ENCODE results near the gene ZNF486.
"Not testable (repeated sequence)": the region's sequence is repeated elsewhere in the genome, so short reads cannot be mapped to it uniquely, and the experiment has no call there.

Gene ZNF486

GRCh38 chr19:20167020-20167644, at the start of gene ZNF486:
Gene ZNF486, plus strand, starts transcription at chr19:20167214. Its CDS starts 117 bp downstream, at chr19:20167331.
- DNase-seq (ENCODE audit: low read depth), result peak; percentile 96

DNA sequence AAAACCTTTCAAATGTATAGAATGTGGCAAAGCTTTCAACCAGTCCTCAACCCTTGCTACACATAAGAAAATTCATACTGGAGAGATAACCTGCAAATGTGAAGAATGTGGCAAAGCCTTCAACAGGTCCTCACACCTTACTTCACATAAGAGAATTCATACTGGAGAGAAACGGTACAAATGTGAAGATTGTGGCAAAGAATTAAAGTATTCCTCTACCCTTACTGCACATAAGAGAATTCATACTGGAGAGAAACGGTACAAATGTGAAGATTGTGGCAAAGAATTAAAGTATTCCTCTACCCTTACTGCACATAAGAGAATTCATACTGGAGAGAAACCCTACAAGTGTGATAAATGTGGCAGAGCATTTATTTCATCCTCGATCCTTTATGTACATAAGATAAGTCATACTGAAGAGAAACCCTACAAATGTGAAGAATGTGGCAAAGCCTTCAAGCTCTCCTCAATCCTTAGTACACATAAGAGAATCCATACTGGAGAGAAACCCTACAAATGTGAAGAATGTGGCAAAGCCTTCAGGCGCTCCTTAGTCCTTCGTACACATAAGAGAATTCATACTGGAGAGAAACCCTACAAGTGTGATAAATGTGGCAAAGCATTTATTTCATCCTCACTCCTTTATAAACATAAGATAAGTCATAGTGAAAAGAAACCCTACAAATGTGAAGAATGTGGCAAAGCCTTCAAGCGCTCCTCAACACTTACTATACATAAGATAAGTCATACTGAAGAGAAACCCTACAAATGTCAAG, 48.8 kb upstream of the ZNF486 start:
- DNase-seq (ENCODE audit: low read depth), result not testable (repeated sequence)

GRCh38 chr19:20124879-20125278, 42.1 kb upstream of the ZNF486 start:
- no peak for DNase-seq (ENCODE audit: low read depth)

GRCh38 chr19:20132933-20133332, 34.1 kb upstream of the ZNF486 start:
- DNase-seq (ENCODE audit: low read depth), result not testable (repeated sequence)

DNA sequence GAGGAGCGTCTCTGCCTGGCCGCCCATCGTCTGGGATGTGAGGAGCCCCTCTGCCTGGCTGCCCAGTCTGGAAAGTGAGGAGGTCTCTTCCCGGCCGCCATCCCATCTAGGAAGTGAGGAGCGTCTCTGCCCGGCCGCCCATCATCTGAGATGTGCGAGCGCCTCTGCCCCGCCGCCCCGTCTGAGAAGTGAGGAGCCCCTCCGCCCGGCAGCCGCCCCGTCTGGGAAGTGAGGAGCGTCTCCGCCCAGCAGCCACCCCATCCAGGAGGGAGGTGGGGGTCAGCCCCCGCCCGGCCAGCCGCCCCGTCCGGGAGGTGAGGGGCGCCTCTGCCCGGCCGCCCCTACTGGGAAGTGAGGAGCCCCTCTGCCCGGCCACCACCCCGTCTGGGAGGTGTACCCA, 29.3 kb upstream of the ZNF486 start:
- not testable (repeated sequence) for DNase-seq (ENCODE audit: low read depth)

DNA sequence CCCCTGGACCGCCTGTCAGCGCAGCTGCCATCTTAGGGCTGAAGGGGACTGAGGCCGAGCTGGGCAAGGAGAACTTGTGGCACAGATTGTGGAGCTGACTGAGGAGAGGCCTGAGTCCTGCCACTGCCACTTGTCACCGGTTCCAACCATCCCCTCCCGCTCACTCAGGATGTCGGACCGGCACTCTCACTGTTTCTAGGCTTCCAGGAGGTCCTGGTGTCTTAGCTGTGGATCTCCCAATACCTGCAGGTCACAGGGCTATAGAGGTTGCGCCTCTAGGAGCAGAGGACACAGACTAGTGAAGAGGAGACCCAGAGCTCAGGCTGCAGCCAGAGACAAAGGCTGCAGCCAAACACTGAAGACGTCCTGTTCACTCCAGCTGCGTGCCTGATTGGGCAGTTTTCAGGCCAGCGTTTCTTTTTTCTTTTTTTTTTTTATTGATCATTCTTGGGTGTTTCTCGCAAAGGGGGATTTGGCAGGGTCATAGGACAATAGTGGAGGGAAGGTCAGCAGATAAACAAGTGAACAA, 15.3 kb upstream of the ZNF486 start:
- DNase-seq (ENCODE audit: low read depth), result no peak

DNA sequence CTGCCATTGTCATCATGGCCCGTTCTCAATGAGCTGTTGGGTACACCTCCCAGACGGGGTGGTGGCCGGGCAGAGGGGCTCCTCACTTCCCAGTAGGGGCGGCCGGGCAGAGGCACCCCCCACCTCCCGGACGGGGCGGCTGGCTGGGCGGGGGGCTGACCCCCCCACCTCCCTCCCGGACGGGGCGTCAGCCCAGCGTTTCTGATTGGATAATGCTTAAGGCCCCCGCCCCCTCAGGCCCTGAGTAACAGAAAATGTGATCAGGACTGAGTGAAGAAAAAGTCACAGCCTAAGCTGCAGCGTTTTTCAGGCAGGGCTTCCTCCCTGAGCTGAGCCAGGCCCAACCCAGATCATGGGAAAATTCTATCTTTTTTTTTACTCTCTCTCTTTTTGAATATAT, 14.5 kb upstream of the ZNF486 start:
- DNase-seq (ENCODE audit: low read depth), result not testable (repeated sequence)

GRCh38 chr19:20153281-20153680, 13.7 kb upstream of the ZNF486 start:
- no peak for DNase-seq (ENCODE audit: low read depth)

- DNase-seq (ENCODE audit: low read depth), result no peak
These were observed 12.4 kb upstream of the ZNF486 start for GRCh38 chr19:20154636-20155035.

GRCh38 chr19:20162821-20163220, 4.2 kb upstream of the ZNF486 start:
- no peak for DNase-seq (ENCODE audit: low read depth)

DNA sequence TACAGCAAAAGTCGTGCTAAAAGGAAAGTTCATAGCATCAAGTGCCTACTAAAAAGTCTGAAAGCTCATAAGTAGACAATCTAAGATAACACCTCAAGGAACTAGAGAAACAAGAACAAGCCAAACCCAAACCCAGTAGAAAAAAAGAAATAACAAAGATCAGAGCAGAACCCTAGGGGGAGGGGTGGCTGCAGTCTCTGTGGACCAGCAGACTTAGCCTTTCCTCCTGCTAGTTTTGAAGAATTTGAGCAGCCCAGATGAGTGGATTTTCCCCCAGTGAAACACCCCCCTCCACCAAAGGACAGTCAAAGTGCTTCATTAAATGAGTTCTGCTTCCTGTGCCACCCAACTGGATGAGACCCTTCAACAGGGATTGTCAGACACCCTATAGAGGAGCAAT, 2.6 kb upstream of the ZNF486 start:
- DNase-seq (ENCODE audit: low read depth), result no peak

- no peak for DNase-seq (ENCODE audit: low read depth)
These were observed 932 bp upstream of the ZNF486 start for GRCh38 chr19:20165971-20166592.

GRCh38 chr19:20167651-20168122, 673 bp downstream of the ZNF486 start:
- DNase-seq (ENCODE audit: low read depth), result peak; percentile 40

DNA sequence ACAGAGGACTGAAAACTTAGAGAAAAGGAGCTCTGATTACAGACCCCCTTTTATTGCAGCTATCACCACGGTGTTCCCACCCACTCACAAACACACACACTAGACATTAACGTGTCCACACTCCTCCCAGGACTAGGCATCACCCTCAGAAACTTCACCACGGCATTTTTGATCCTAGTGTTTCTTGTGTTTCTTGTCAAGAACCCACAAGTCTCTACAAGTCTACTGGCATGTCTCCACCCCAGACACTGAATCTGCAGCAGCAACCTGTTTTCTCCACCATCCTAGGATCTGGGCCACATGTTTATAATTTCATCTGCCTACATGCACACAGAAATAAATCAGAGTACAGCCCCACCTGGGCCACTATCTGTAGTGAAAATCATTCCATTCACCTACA, 4.3 kb downstream of the ZNF486 start:
- no peak for DNase-seq (ENCODE audit: low read depth)

GRCh38 chr19:20175848-20176247, 8.8 kb downstream of the ZNF486 start:
- DNase-seq (ENCODE audit: low read depth), result not testable (repeated sequence)

DNA sequence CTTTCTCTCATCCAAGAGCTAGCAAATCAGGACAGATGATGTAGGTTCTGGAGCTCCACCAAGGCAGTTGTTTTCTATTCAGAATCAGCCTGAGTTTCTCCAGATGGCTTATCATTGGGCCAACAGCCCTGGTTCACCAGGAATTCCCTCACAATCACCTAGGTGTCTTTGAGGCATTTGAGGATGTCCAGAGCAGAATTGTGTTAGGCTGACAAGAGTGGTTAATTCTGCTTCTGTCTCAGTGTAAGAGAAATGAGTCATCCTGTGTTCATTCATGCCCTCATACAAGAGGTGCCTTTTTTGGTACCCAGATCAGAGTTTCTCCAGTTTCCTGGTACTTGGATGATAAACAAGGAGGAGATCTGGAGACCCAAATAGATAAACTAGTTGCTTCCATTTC, 12.9 kb downstream of the ZNF486 start:
- DNase-seq (ENCODE audit: low read depth), result not testable (repeated sequence)

- no peak for DNase-seq (ENCODE audit: low read depth)
These were observed 15.3 kb downstream of the ZNF486 start for GRCh38 chr19:20182222-20182785.

DNA sequence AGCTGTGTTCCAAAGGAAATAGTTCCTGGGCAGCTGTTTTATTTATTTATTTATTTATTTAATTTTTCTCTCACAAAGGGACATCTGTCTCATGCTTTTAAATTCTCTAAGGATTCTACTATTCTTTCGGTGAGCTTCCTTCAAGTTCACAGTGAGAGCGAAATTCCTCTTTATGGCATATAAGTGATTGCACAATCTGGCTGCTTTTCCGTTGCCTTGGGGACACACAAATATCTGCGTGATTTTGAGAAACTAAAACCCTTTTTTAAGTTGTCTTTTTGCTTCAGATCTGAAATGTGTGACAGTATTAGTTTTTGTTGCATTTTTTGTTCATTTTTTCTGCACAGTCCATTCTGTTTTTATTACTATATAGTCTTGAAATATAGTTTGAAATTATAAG, 19.2 kb downstream of the ZNF486 start:
- no peak for DNase-seq (ENCODE audit: low read depth)

- no peak for DNase-seq (ENCODE audit: low read depth)
These were observed 30.7 kb downstream of the ZNF486 start for GRCh38 chr19:20197747-20198146.

DNA sequence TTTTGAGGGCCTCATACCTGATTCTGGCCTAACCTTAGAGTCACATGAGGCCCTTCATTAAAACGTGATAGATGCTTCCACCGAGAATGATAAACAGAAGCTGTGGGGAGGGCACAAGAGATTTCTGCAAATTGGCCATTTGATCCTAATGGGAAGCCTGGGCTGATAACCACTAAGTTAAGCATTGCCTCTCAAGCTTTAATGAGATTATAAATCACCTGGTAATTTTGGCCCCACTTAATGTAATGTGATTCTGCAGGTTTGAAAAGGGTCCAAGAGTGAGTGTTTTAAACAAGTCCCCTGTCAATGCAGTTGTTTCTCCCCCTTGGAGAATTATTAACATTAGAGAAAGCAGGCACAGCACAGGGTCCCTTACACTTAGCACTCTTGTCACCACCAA, 42.0 kb downstream of the ZNF486 start:
- DNase-seq (ENCODE audit: low read depth), result no peak

DNA sequence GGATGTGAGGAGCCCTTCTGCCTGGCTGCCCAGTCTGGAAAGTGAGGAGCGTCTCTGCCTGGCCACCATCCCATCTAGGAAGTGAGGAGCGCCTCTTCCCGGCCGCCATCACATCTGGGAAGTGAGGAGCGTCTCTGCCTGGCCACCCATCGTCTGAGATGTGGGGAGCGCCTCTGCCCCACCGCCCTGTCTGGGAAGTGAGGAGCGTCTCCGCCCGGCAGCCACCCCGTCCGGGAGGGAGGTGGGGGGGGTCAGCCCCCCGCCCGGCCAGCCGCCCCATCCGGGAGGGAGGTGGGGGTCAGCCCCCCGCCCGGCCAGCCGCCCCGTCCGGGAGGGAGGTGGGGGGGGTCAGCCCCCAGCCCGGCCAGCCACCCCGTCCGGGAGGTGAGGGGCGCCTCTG, 47.4 kb downstream of the ZNF486 start:
- not testable (repeated sequence) for DNase-seq (ENCODE audit: low read depth)

- not testable (repeated sequence) for DNase-seq (ENCODE audit: low read depth)
These were observed 54.6 kb downstream of the ZNF486 start for GRCh38 chr19:20221605-20222004.
